Erythroblast (primary cell): ENCODE measurements around the gene S100A9.

Experiments
- GATA1 ChIP-seq: IDR thresholded peaks from 2 replicates; pipeline ENCODE4 v1.6.1; 2011; ENCODE audit warnings: low read depth, mild to moderate bottlenecking, control low read depth, low read length, moderate library complexity
- POLR2A ChIP-seq: IDR thresholded peaks from 2 replicates; pipeline ENCODE4 v1.6.1; 2011; ENCODE audit warnings: mild to moderate bottlenecking, low read length

DNA sequence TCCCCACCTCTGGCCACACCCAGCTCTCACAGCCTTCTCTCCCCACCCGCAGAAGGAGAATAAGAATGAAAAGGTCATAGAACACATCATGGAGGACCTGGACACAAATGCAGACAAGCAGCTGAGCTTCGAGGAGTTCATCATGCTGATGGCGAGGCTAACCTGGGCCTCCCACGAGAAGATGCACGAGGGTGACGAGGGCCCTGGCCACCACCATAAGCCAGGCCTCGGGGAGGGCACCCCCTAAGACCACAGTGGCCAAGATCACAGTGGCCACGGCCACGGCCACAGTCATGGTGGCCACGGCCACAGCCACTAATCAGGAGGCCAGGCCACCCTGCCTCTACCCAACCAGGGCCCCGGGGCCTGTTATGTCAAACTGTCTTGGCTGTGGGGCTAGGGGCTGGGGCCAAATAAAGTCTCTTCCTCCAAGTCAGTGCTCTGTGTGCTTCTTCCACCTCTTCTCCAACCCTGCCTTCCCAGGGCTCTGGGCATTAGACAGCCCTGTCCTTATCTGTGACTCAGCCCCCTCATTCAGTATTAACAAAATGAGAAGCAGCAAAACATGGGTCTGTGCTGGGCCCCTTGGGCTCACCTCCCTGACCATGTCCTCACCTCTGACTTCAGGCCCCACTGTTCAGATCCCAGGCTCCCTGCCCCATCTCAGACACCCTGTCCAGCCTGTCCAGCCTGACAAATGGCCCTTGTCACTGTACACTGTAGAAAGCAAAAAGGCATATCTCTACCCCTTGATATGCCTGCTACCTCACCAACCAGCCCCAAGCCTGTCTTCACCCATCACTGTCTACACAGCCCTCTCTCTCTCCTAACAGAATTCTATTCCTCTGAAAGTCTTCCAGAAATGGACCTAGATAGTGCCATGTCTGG, 3.2 kb downstream of the S100A9 start:
- TF ChIP-seq POLR2A (no peak), GATA1 (no peak)
